Smooth muscle cell (in vitro differentiated cells): ENCODE data around the gene HERC2. TPM values are rescaled to one million over a fixed set of nuclear protein-coding genes. Genes with fewer than 3 reads are reported as not detected.

Experiments
- DNase-seq: peaks from one replicate; lab custom pipeline; 2025; ENCODE audit not compliant: unreplicated experiment; lab: John Stamatoyannopoulos, UW
- H2AFZ ChIP-seq: fragments of 200-600 bp; sonication (generic); 2 replicates; pipeline ENCODE4 v1.6.0; 2016; ENCODE audit warnings: antibody characterized with exemption, low read depth, mild to moderate bottlenecking
- H3F3A ChIP-seq: fragments of 200-600 bp; sonication (generic); 2 replicates; pipeline ENCODE4 v1.6.0; 2017; ENCODE audit warnings: antibody characterized with exemption, low read depth
- H3K27ac ChIP-seq: fragments of 200-600 bp; sonication (generic); 2 replicates; pipeline ENCODE4 v1.5.1; 2016; ENCODE audit warnings: low read depth, mild to moderate bottlenecking
- H3K27me3 ChIP-seq: fragments of 200-600 bp; sonication (generic); 2 replicates; pipeline ENCODE4 v1.6.1; 2016; ENCODE audit warnings: low read depth, mild to moderate bottlenecking
- H3K36me3 ChIP-seq: fragments of 200-600 bp; sonication (generic); 2 replicates; pipeline ENCODE4 v1.5.1; 2016; ENCODE audit warnings: low read depth
- H3K4me1 ChIP-seq: fragments of 200-600 bp; sonication (generic); 2 replicates; pipeline ENCODE4 v1.5.1; 2016; ENCODE audit warnings: low read depth
- H3K4me2 ChIP-seq: fragments of 200-600 bp; sonication (generic); 2 replicates; pipeline ENCODE4 v1.6.0; 2016; ENCODE audit warnings: mild to moderate bottlenecking
- H3K4me3 ChIP-seq: fragments of 200-600 bp; sonication (generic); 2 replicates; pipeline ENCODE4 v1.5.1; 2016; ENCODE audit warnings: mild to moderate bottlenecking
- H3K79me2 ChIP-seq: fragments of 200-600 bp; sonication (generic); 2 replicates; pipeline ENCODE4 v1.6.0; 2016; ENCODE audit warnings: low read depth, mild to moderate bottlenecking
- H3K9ac ChIP-seq: fragments of 200-600 bp; sonication (generic); 2 replicates; pipeline ENCODE4 v1.6.0; 2016; ENCODE audit warnings: low read depth
- H3K9me3 ChIP-seq: fragments of 200-600 bp; sonication (generic); replicated peaks from 2 replicates; pipeline ENCODE4 v1.5.1; 2016; ENCODE audit warnings: low read depth
- H4K20me1 ChIP-seq: fragments of 200-600 bp; sonication (generic); 2 replicates; pipeline ENCODE4 v1.6.0; 2016; ENCODE audit warnings: low read depth
- WGBS: methylation state at CpG from one replicate; pipeline ENCODE4 v1.1.7; 2016; ENCODE audit warnings: low lambda C conversion rate; 5-methylcytosine and 5-hydroxymethylcytosine counted together
- polyA plus RNA-seq: library from polyadenylated mRNA; unstranded; fragments of >200 nt; fragmentation: Nextera tagmentation; extraction: Ambion mirVana; gene quantifications from 2 replicates; pipeline ENCODE4 v1.2.1, GENCODE V29; 2016
- total RNA-seq: library from RNA; depleted of rRNA; stranded (reverse); fragments of >200 nt; gene quantifications from 2 replicates; pipeline ENCODE4 v1.2.3, GENCODE V29; 2014
- TF ChIP-seq, protein P1 (sequence below): fragments of 200-600 bp; sonication (generic); IDR thresholded peaks from 2 replicates; pipeline ENCODE4 v1.5.1; 2017; ENCODE audit warnings: borderline replicate concordance, mild to moderate bottlenecking, antibody characterized with exemption; ENCODE audit not compliant: insufficient read depth, poor library complexity, severe bottlenecking

Gene HERC2
- total and polyA plus RNA-seq, 2 experiments from 2014 or later = 19.9 to 33.1 TPM

- H3K9me3 ChIP-seq = no peaks in the 10 kb centered on the region
- no peaks in the 10 kb centered on the region for H4K20me1 ChIP-seq
- TF ChIP-seq, protein P1, sequence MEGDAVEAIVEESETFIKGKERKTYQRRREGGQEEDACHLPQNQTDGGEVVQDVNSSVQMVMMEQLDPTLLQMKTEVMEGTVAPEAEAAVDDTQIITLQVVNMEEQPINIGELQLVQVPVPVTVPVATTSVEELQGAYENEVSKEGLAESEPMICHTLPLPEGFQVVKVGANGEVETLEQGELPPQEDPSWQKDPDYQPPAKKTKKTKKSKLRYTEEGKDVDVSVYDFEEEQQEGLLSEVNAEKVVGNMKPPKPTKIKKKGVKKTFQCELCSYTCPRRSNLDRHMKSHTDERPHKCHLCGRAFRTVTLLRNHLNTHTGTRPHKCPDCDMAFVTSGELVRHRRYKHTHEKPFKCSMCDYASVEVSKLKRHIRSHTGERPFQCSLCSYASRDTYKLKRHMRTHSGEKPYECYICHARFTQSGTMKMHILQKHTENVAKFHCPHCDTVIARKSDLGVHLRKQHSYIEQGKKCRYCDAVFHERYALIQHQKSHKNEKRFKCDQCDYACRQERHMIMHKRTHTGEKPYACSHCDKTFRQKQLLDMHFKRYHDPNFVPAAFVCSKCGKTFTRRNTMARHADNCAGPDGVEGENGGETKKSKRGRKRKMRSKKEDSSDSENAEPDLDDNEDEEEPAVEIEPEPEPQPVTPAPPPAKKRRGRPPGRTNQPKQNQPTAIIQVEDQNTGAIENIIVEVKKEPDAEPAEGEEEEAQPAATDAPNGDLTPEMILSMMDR = no peak
- H3K4me2 ChIP-seq = peak overlapping the region; percentile 99
- 9% methylated on average over 56 of the region's 81 CpGs for WGBS
- H3K4me1 ChIP-seq = peaks cover 4% of the 10 kb centered on the region
- no peak for DNase-seq
- H3K27ac ChIP-seq = no peak overlapping the region
- H3K27me3 ChIP-seq = peaks cover 29% of the 10 kb centered on the region
- peak overlapping the region; percentile 68 for H3K4me3 ChIP-seq
- H3K79me2 ChIP-seq = no peaks in the 10 kb centered on the region
- peaks cover 5% of the 10 kb centered on the region for H3K36me3 ChIP-seq
- H3F3A ChIP-seq = no peaks in the 10 kb centered on the region
- no peak overlapping the region for H3K9ac ChIP-seq
- peak overlapping the region; percentile 71 for H2AFZ ChIP-seq
These were observed 215.5 kb downstream of the HERC2 start for GRCh38 chr15:28106294-28107110.

DNA sequence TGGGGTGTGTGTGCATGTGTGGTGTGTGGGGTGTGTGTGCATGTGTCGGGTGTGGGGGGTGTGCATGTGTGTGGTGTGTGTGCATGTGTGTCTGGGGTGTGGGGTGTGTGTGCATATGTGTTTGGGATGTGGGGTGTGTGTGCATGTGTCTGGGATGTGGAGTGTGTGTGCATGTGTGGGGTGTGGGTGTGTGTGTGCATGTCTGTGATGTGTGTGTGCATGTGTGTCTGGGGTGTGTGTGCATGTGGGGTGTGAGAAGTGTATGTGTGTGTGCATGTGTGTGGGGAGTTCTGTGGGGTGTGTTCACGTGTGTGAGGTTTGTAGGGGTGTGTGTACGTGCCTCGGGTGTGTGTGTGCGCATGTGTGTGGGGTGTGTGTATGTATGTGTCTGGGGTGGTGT is 216.2 kb downstream of the HERC2 start:
- no peak overlapping the region for H3K4me3 ChIP-seq
- no peaks in the 10 kb centered on the region for H3K79me2 ChIP-seq
- no peak for DNase-seq
- no peaks in the 10 kb centered on the region for H3K9me3 ChIP-seq
- H3K36me3 ChIP-seq = peaks cover under 1% of the 10 kb centered on the region
- no peak overlapping the region for H2AFZ ChIP-seq
- peaks cover 4% of the 10 kb centered on the region for H3K4me1 ChIP-seq
- no peak overlapping the region for H3K27ac ChIP-seq
- no peak overlapping the region for H3K4me2 ChIP-seq
- H3K27me3 ChIP-seq = peaks cover 36% of the 10 kb centered on the region
- TF ChIP-seq, protein P1 = no peak
- no peaks in the 10 kb centered on the region for H3F3A ChIP-seq
- H3K9ac ChIP-seq = no peak overlapping the region
- no peaks in the 10 kb centered on the region for H4K20me1 ChIP-seq
- 100% methylated on average over 4 of the region's 5 CpGs for WGBS

DNA sequence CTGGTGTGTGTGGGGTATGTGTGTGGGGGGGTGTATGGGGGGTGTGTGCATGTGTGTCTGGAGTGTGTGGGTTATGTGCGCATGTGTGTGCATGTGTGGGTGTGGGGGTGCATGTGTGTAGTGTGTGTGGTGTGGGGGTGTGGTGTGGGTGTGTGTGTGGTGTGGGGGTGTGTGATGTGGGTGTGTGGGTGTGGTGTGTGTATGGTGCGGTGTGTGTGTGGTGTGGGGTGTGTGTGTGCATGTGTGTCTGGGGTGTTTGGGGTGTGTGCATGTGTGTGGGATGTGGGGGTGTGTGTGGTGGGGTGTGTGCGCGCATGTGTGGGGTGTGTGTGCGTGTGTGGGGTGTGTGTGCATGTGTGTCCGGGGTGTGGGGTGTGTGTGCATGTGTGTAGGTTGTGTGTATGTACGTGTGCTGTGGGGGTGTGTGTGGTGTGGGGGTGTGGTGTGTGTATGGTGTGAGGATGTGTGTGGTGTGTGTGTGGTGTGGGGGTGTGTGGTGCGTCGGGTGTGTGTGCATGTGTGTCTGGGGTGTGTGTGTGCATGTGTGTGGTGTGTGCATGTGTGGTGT is 216.7 kb downstream of the HERC2 start:
- no peak overlapping the region for H3K4me3 ChIP-seq
- 93% methylated on average over 3 of the region's 9 CpGs for WGBS
- peaks cover 4% of the 10 kb centered on the region for H3K4me1 ChIP-seq
- H4K20me1 ChIP-seq = no peaks in the 10 kb centered on the region
- DNase-seq = no peak
- H3K9ac ChIP-seq = no peak overlapping the region
- H3K27me3 ChIP-seq = peaks cover 41% of the 10 kb centered on the region
- no peaks in the 10 kb centered on the region for H3K9me3 ChIP-seq
- no peaks in the 10 kb centered on the region for H3K36me3 ChIP-seq
- H2AFZ ChIP-seq = no peak overlapping the region
- H3F3A ChIP-seq = no peaks in the 10 kb centered on the region
- H3K79me2 ChIP-seq = no peaks in the 10 kb centered on the region
- TF ChIP-seq, protein P1 = no peak
- H3K27ac ChIP-seq = no peak overlapping the region
- H3K4me2 ChIP-seq = no peak overlapping the region

DNA sequence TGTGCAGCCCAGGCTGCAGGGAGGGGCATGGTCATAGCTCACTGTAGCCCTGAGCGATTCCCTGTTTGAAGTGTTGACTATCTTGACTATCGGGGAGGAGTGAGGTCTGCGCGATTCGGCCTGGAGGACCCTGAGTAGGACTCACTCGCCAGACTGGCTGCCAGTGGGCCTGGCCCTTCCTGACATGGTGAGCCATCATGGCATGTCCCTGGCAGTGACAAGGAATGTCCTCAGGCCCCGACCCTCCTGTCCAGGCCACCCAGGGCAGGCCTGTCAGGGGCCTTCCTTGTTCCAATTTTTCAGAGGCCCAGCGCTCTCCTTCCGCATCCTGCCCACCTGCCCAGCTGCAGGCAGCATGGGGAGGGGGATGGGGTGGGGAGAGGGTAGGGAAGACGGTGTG is 217.7 kb downstream of the HERC2 start:
- 84% methylated on average over 10 of the region's 10 CpGs for WGBS
- Histone ChIP-seq H4K20me1 (no peaks in the 10 kb centered on the region), H3K4me3 (no peak overlapping the region), H2AFZ (no peak overlapping the region), H3K27ac (no peak overlapping the region), H3F3A (no peaks in the 10 kb centered on the region), H3K79me2 (no peaks in the 10 kb centered on the region), H3K9me3 (no peaks in the 10 kb centered on the region), H3K9ac (no peak overlapping the region), H3K27me3 (peaks cover 50% of the 10 kb centered on the region), H3K4me2 (no peak overlapping the region), H3K36me3 (no peaks in the 10 kb centered on the region), H3K4me1 (peaks cover 4% of the 10 kb centered on the region)
- TF ChIP-seq, protein P1 = no peak
- DNase-seq = no peak
